Lower lobe of right lung (tissue), 2 donors: Measurements from ENCODE around the gene CCDC85A. TPM values are rescaled to one million over a fixed set of nuclear protein-coding genes. Genes with fewer than 3 reads are reported as not detected.
"Not testable (repeated sequence)": the region's sequence is repeated elsewhere in the genome, so short reads cannot be mapped to it uniquely, and the experiment has no call there.

Experiments
- ATAC-seq, 2 donors: fragments of 200-7000 bp; cut with Tn5 transposase; one replicate each; pipeline ENCODE4 v1.9.1; 2020 to 2022; ENCODE audit warnings: mild to moderate bottlenecking in 2 of 2, moderate library complexity in 2 of 2
- DNase-seq: peaks from one replicate; pipeline ENCODE4 v3.0.0-alpha.2; 2020
- H3K27ac ChIP-seq: fragments of 200-600 bp; one replicate; pipeline ENCODE4 v1.8.0; 2022
- H3K27me3 ChIP-seq: fragments of 200-600 bp; one replicate; pipeline ENCODE4 v1.8.0; 2022; ENCODE audit warnings: low read depth
- H3K36me3 ChIP-seq: fragments of 200-600 bp; one replicate; pipeline ENCODE4 v1.8.0; 2022; ENCODE audit warnings: mild to moderate bottlenecking
- H3K4me1 ChIP-seq: fragments of 200-600 bp; one replicate; pipeline ENCODE4 v1.8.0; 2022
- H3K4me3 ChIP-seq: fragments of 200-600 bp; one replicate; pipeline ENCODE4 v1.8.0; 2022; ENCODE audit warnings: mild to moderate bottlenecking
- H3K9me3 ChIP-seq: fragments of 200-600 bp; one replicate; pipeline ENCODE4 v1.8.0; 2022
- CTCF ChIP-seq: fragments of 200-600 bp; IDR thresholded peaks from one replicate; pipeline ENCODE4 v1.8.0; 2022; ENCODE audit warnings: antibody characterized with exemption, mild to moderate bottlenecking
- intact Hi-C: fragments of 100-400 bp; cut with DNase I; formaldehyde crosslinking; loops from one replicate; pipeline ENCODE4 v1.11.0; 2022
- total RNA-seq: library from RNA; stranded (reverse); fragmentation: NEBNext Ultra II Directional; extraction: Animal tissue kit (Norgen Biotek cat#: 25700); gene quantifications from one replicate; pipeline ENCODE4 v1.2.1, GENCODE V29; 2021
- donor health status: DM: no; HTN: yes; CAD: no; lungs with severe emphysema.

The CCDC85A gene
- total RNA-seq, 1 donor from 2014 or later, result 17.0 TPM

- Histone ChIP-seq H3K4me3 (no peak overlapping the region), H3K27me3 (no peaks in the 10 kb centered on the region), H3K36me3 (no peaks in the 10 kb centered on the region), H3K9me3 (no peaks in the 10 kb centered on the region), H3K4me1 (no peaks in the 10 kb centered on the region), H3K27ac (no peak overlapping the region)
- ATAC-seq (no peak), DNase-seq (no peak)
- TF ChIP-seq CTCF, result no peak
- intact Hi-C loops, result no loop called here
Observed at GRCh38 chr2:56155188-56155587, 28.6 kb upstream of the CCDC85A start.

GRCh38 chr2:56159875-56160274 lies 23.9 kb upstream of the CCDC85A start:
- H3K27me3 ChIP-seq, DNase-seq, ATAC-seq, H3K9me3 ChIP-seq, H3K36me3 ChIP-seq, intact Hi-C loops, H3K4me1 ChIP-seq, H3K27ac ChIP-seq, H3K4me3 ChIP-seq: not testable (repeated sequence)

DNA sequence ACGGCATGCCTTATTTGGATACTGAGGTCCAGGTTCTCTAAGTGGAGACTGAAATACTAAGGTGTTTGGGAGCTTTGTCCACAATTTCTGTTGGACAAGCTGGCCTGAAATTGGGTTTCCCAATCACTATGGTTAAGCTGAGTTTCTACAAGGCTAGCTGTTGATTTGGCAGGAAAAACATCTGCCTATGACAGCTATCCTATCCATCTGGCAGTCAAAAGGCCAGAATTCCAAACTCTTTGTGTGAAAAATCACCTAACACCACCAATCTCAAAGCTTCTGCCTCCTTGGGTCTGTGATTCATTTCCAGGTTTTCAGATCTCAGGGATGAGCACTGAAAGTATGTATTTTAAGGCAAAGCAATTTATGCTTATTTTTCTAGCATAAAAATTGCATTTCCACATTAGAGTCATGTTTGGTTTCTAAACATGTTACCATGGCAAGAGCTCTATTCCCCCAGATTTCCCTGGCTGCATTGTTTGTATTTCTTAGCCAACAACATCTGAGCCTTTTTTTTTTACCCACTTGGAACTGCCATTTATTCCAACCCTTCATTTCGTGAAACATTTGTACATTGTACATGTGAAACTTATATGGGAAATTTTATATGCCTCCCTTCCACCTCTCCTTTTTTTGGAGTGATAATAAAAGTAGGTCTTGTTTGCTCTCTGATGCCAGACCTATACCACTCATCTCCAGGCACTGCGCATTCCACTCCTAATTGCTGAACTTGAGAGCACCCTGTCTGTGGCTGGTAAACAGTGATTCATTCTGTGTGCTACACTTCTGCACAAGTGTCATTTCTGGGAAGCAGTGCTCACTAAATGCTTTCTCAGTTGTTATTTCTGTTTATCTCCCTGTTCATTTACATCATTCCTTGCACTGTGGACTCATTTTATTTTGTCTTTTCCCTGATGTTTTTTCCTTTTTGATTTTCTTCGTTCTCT lies 15.9 kb upstream of the CCDC85A start:
- DNase-seq, result no peak
- TF ChIP-seq CTCF, result no peak
- peak; percentile 90 to 98 for ATAC-seq
- Histone ChIP-seq H3K4me3 (no peak overlapping the region), H3K9me3 (no peaks in the 10 kb centered on the region), H3K27ac (peak overlapping the region; percentile 20), H3K36me3 (no peaks in the 10 kb centered on the region), H3K27me3 (no peaks in the 10 kb centered on the region), H3K4me1 (no peaks in the 10 kb centered on the region)
- intact Hi-C loops, result no loop called here

GRCh38 chr2:56169521-56169920 lies 14.3 kb upstream of the CCDC85A start:
- ATAC-seq (no peak), DNase-seq (no peak)
- no peaks in the 10 kb centered on the region for H3K4me1 ChIP-seq
- H3K27me3 ChIP-seq, result no peaks in the 10 kb centered on the region
- intact Hi-C loops, result no loop called here
- H3K9me3 ChIP-seq, result no peaks in the 10 kb centered on the region
- no peak overlapping the region for H3K4me3 ChIP-seq
- no peaks in the 10 kb centered on the region for H3K36me3 ChIP-seq
- TF ChIP-seq CTCF, result no peak
- no peak overlapping the region for H3K27ac ChIP-seq

DNA sequence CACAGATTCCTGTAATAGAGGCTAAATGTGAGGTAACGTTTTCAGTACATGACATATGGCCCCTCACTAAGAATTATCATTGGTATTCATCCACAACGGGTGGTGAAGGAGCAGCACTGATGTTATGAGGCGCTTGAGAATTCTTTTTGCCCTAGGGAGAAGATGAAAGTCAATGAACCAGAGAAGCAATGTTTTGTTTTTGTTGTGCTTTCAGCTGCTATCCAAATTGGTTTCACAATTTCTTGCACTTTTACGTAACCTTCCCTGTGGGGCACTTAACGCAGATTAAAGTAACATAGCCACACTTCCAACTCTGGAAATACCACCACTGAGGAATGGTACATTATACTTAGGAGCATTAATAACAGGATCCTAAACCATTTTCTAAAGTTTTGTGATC lies 13.3 kb upstream of the CCDC85A start:
- no peak for DNase-seq
- no peaks in the 10 kb centered on the region for H3K36me3 ChIP-seq
- no peaks in the 10 kb centered on the region for H3K9me3 ChIP-seq
- no peaks in the 10 kb centered on the region for H3K4me1 ChIP-seq
- H3K27ac ChIP-seq, result no peak overlapping the region
- intact Hi-C loops, result no loop called here
- no peak for TF ChIP-seq CTCF
- no peaks in the 10 kb centered on the region for H3K27me3 ChIP-seq
- no peak for ATAC-seq
- no peak overlapping the region for H3K4me3 ChIP-seq

- TF ChIP-seq CTCF, result no peak
- Histone ChIP-seq H3K4me3 (no peak overlapping the region), H3K36me3 (no peaks in the 10 kb centered on the region), H3K9me3 (no peaks in the 10 kb centered on the region), H3K4me1 (no peaks in the 10 kb centered on the region), H3K27ac (no peak overlapping the region), H3K27me3 (no peaks in the 10 kb centered on the region)
- ATAC-seq (no peak), DNase-seq (no peak)
- intact Hi-C loops, result no loop called here
Observed at GRCh38 chr2:56170988-56171387, 12.8 kb upstream of the CCDC85A start.
